ENCODE results near the gene PPP1R9A. TPM values are rescaled to one million over a fixed set of nuclear protein-coding genes. Genes with fewer than 3 reads are reported as not detected.
A peak's percentile ranks its signal among the peaks of the same experiment; 100 is the strongest.

Gene PPP1R9A
- total RNA-seq, 1 experiment from 2014 or later: 5.9 TPM

- no peaks in the 10 kb centered on the region for H3K79me2 ChIP-seq (ENCODE audit: low read length)
- peak; percentile 29 for DNase-seq
Measured at GRCh38 chr7:94888551-94888950, 18.8 kb upstream of the PPP1R9A start.

DNA sequence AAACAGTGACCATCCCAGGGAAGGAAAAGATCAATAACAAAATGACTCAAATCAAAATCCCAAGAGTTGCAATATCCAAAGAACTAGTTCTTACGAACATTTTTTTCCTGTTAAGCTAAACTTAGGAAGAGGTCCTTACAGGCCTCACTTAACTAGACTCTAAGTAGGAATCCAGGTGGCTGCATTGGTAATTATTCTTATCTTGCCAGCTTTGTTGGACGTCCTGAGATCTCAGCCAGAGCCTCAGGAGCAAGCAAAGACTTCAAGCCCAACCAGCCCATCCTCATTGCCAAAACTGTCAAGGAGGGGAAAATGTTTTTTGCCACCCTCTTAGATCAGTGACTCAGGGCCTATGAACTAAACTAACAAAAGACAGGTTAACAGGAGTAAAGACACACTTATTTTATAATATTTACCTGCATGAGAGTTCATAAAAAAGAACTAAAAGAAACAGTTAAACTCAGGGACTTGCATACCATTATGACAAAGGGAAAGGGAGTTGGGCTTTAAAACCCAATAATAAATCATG, 18.3 kb upstream of the PPP1R9A start:
- no peaks in the 10 kb centered on the region for H4K20me1 ChIP-seq (ENCODE audit: low read length)
- H3K9me3 ChIP-seq (ENCODE audit: low read length): no peaks in the 10 kb centered on the region
- ATAC-seq (peak; percentile 22; the same call in 1 of the 2 replicates), DNase-seq (no peak)
- no TSS peak for BruUV-seq (replicated peaks)
- POLR2A ChIA-PET (ENCODE audit: unreplicated experiment): no interaction called here
- H2AFZ ChIP-seq (ENCODE audit: low read length): no peak overlapping the region
- no peak overlapping the region for H3K27ac ChIP-seq (ENCODE audit: low read length)
- TF ChIP-seq EZH2 (IDR thresholded peaks at IDR 0.05; ENCODE audit: low read length, unreplicated experiment): no peak
- TF ChIP-seq, protein P1, sequence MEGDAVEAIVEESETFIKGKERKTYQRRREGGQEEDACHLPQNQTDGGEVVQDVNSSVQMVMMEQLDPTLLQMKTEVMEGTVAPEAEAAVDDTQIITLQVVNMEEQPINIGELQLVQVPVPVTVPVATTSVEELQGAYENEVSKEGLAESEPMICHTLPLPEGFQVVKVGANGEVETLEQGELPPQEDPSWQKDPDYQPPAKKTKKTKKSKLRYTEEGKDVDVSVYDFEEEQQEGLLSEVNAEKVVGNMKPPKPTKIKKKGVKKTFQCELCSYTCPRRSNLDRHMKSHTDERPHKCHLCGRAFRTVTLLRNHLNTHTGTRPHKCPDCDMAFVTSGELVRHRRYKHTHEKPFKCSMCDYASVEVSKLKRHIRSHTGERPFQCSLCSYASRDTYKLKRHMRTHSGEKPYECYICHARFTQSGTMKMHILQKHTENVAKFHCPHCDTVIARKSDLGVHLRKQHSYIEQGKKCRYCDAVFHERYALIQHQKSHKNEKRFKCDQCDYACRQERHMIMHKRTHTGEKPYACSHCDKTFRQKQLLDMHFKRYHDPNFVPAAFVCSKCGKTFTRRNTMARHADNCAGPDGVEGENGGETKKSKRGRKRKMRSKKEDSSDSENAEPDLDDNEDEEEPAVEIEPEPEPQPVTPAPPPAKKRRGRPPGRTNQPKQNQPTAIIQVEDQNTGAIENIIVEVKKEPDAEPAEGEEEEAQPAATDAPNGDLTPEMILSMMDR (conservative IDR thresholded peaks at IDR 0.05; ENCODE audit: low read depth, low read length): no peak
- TF ChIP-seq EZH2phosphoT487 (IDR thresholded peaks at IDR 0.05; ENCODE audit: borderline replicate concordance, low read length): no peak
- H3K4me3 ChIP-seq (ENCODE audit: low read length): no peak overlapping the region
- H3F3A ChIP-seq (ENCODE audit: low read length, unreplicated experiment): no peaks in the 10 kb centered on the region
- H3K9me2 ChIP-seq (replicated peaks; ENCODE audit: low read length): no peaks in the 10 kb centered on the region
- H3K4me1 ChIP-seq (ENCODE audit: insufficient read depth, low read length): no peaks in the 10 kb centered on the region
- H3K4me2 ChIP-seq (ENCODE audit: low read length): no peak overlapping the region
- H3K9ac ChIP-seq (ENCODE audit: low read length): no peak overlapping the region
- intact Hi-C loops (cut with micrococcal nuclease): no loop called here
- CTCF ChIA-PET: interaction anchor here (0.6 kb wide), 1 partner anchor 232 kb away, joined by 3 read pairs; no protein-coding TSS in a partner anchor
- H3K36me3 ChIP-seq (ENCODE audit: low read depth, low read length): no peaks in the 10 kb centered on the region
- H3K27me3 ChIP-seq (ENCODE audit: low read length): no peaks in the 10 kb centered on the region
- H3K79me2 ChIP-seq (ENCODE audit: low read length): no peaks in the 10 kb centered on the region

More at GRCh38 chr7:94888551-94888950, 18.8 kb upstream of the PPP1R9A start:
- Histone ChIP-seq H3K4me1 (ENCODE audit: insufficient read depth, low read length) (no peaks in the 10 kb centered on the region), H2AFZ (ENCODE audit: low read length) (no peak overlapping the region), H4K20me1 (ENCODE audit: low read length) (no peaks in the 10 kb centered on the region), H3F3A (ENCODE audit: low read length, unreplicated experiment) (no peaks in the 10 kb centered on the region), H3K27me3 (ENCODE audit: low read length) (no peaks in the 10 kb centered on the region), H3K4me3 (ENCODE audit: low read length) (no peak overlapping the region), H3K9me3 (ENCODE audit: low read length) (no peaks in the 10 kb centered on the region), H3K9me2 (replicated peaks; ENCODE audit: low read length) (no peaks in the 10 kb centered on the region), H3K9ac (ENCODE audit: low read length) (no peak overlapping the region), H3K4me2 (ENCODE audit: low read length) (no peak overlapping the region), H3K36me3 (ENCODE audit: low read depth, low read length) (no peaks in the 10 kb centered on the region), H3K27ac (ENCODE audit: low read length) (no peak overlapping the region)
- intact Hi-C loops (cut with micrococcal nuclease): no loop called here
- ChIA-PET CTCF (interaction anchor here (0.6 kb wide), 1 partner anchor 232 kb away, joined by 3 read pairs; no protein-coding TSS in a partner anchor), POLR2A (ENCODE audit: unreplicated experiment) (no interaction called here)
- BruUV-seq (replicated peaks): no TSS peak
- no peak for ATAC-seq
- no peak for TF ChIP-seq EZH2phosphoT487 (IDR thresholded peaks at IDR 0.05; ENCODE audit: borderline replicate concordance, low read length)
- TF ChIP-seq, protein P1 (conservative IDR thresholded peaks at IDR 0.05; ENCODE audit: low read depth, low read length): peak; percentile 33; the same call in 1 of the 2 replicates
- no peak for TF ChIP-seq EZH2 (IDR thresholded peaks at IDR 0.05; ENCODE audit: low read length, unreplicated experiment)

DNA sequence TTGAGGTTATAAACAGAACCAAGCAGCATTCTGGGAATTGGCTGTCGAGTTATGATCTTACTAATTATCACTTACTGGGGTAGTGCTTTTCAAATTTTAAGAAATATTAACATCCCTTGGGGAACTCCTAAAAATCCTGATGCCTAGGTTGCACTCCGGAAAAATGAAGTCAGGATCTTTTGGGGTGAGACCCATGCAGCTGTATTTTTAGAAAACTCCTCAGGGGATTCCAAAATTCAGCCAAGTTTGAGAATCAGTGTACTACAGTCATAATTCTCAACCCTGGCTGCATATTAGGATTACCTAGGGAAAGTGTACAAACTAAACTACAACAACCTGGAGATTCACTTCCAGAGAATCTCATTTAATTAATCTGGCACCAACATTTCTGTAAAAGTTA, 17.2 kb upstream of the PPP1R9A start:
- Histone ChIP-seq H3K4me1 (ENCODE audit: insufficient read depth, low read length) (no peaks in the 10 kb centered on the region), H3K27me3 (ENCODE audit: low read length) (no peaks in the 10 kb centered on the region), H3F3A (ENCODE audit: low read length, unreplicated experiment) (no peaks in the 10 kb centered on the region), H3K4me3 (ENCODE audit: low read length) (no peak overlapping the region), H2AFZ (ENCODE audit: low read length) (no peak overlapping the region), H3K9me3 (ENCODE audit: low read length) (no peaks in the 10 kb centered on the region), H3K79me2 (ENCODE audit: low read length) (no peaks in the 10 kb centered on the region), H3K9ac (ENCODE audit: low read length) (no peak overlapping the region), H3K27ac (ENCODE audit: low read length) (no peak overlapping the region), H4K20me1 (ENCODE audit: low read length) (no peaks in the 10 kb centered on the region), H3K36me3 (ENCODE audit: low read depth, low read length) (no peaks in the 10 kb centered on the region), H3K9me2 (replicated peaks; ENCODE audit: low read length) (no peaks in the 10 kb centered on the region), H3K4me2 (ENCODE audit: low read length) (no peak overlapping the region)
- ATAC-seq: no peak
- CTCF ChIA-PET: no interaction called here
- POLR2A ChIA-PET (ENCODE audit: unreplicated experiment): no interaction called here
- intact Hi-C loops (cut with micrococcal nuclease): no loop called here
- TF ChIP-seq, protein P1 (conservative IDR thresholded peaks at IDR 0.05; ENCODE audit: low read depth, low read length): no peak
- no peak for TF ChIP-seq EZH2phosphoT487 (IDR thresholded peaks at IDR 0.05; ENCODE audit: borderline replicate concordance, low read length)
- TF ChIP-seq EZH2 (IDR thresholded peaks at IDR 0.05; ENCODE audit: low read length, unreplicated experiment): no peak
- no peak for DNase-seq
- no TSS peak for BruUV-seq (replicated peaks)

Data from PC-3 (cell line).